Astrocyte (in vitro differentiated cells and primary cell): ENCODE results near the gene LYZL6.
"Not testable (repeated sequence)": the region's sequence is repeated elsewhere in the genome, so short reads cannot be mapped to it uniquely, and the experiment has no call there.

ENCODE experiments used
- CTCF ChIP-seq: IDR thresholded peaks from 2 replicates; pipeline ENCODE4 v1.5.1; 2011; ENCODE audit warnings: low read depth, mild to moderate bottlenecking, inconsistent platforms, low read length, moderate library complexity; ENCODE audit not compliant: insufficient read depth
- EZH2 ChIP-seq: IDR thresholded peaks from 2 replicates; pipeline ENCODE4 v1.6.1; 2012; ENCODE audit warnings: mild to moderate bottlenecking, low read length, inconsistent platforms; ENCODE audit not compliant: insufficient read depth

GRCh38 chr17:35897772-35898171, 45.7 kb downstream of the LYZL6 start:
- not testable (repeated sequence) for TF ChIP-seq CTCF, EZH2
